Lower lobe of right lung (tissue), 2 donors: Measurements from ENCODE around the gene ZNF10. TPM values are rescaled to one million over a fixed set of nuclear protein-coding genes. Genes with fewer than 3 reads are reported as not detected.
A peak's percentile ranks its signal among the peaks of the same experiment; 100 is the strongest.

Experiments
- ATAC-seq, 2 donors: fragments of 200-7000 bp; cut with Tn5 transposase; one replicate each; pipeline ENCODE4 v1.9.1; 2020 to 2022; ENCODE audit warnings: mild to moderate bottlenecking in 2 of 2, moderate library complexity in 2 of 2
- DNase-seq: peaks from one replicate; pipeline ENCODE4 v3.0.0-alpha.2; 2020
- H3K27ac ChIP-seq: fragments of 200-600 bp; one replicate; pipeline ENCODE4 v1.8.0; 2022
- H3K27me3 ChIP-seq: fragments of 200-600 bp; one replicate; pipeline ENCODE4 v1.8.0; 2022; ENCODE audit warnings: low read depth
- H3K36me3 ChIP-seq: fragments of 200-600 bp; one replicate; pipeline ENCODE4 v1.8.0; 2022; ENCODE audit warnings: mild to moderate bottlenecking
- H3K4me1 ChIP-seq: fragments of 200-600 bp; one replicate; pipeline ENCODE4 v1.8.0; 2022
- H3K4me3 ChIP-seq: fragments of 200-600 bp; one replicate; pipeline ENCODE4 v1.8.0; 2022; ENCODE audit warnings: mild to moderate bottlenecking
- H3K9me3 ChIP-seq: fragments of 200-600 bp; one replicate; pipeline ENCODE4 v1.8.0; 2022
- CTCF ChIP-seq: fragments of 200-600 bp; IDR thresholded peaks from one replicate; pipeline ENCODE4 v1.8.0; 2022; ENCODE audit warnings: antibody characterized with exemption, mild to moderate bottlenecking
- intact Hi-C: fragments of 100-400 bp; cut with DNase I; formaldehyde crosslinking; loops from one replicate; pipeline ENCODE4 v1.11.0; 2022
- total RNA-seq: library from RNA; stranded (reverse); fragmentation: NEBNext Ultra II Directional; extraction: Animal tissue kit (Norgen Biotek cat#: 25700); gene quantifications from one replicate; pipeline ENCODE4 v1.2.1, GENCODE V29; 2021
- donor health status: DM: no; HTN: yes; CAD: no; lungs with severe emphysema.

The ZNF10 gene
- total RNA-seq, 1 donor from 2014 or later, result 7.7 TPM

GRCh38 chr12:133107121-133107520, 23.3 kb upstream of the ZNF10 start:
- TF ChIP-seq CTCF, result no peak
- peaks cover 36% of the 10 kb centered on the region for H3K36me3 ChIP-seq
- intact Hi-C loops, result no loop called here
- no peak for DNase-seq
- H3K4me1 ChIP-seq, result no peaks in the 10 kb centered on the region
- no peak overlapping the region for H3K27ac ChIP-seq
- peaks cover 100% of the 10 kb centered on the region for H3K9me3 ChIP-seq
- H3K4me3 ChIP-seq, result no peak overlapping the region
- no peak for ATAC-seq
- no peaks in the 10 kb centered on the region for H3K27me3 ChIP-seq

GRCh38 chr12:133108150-133108549, 22.3 kb upstream of the ZNF10 start:
- H3K27ac ChIP-seq, result no peak overlapping the region
- ATAC-seq, result no peak
- H3K4me3 ChIP-seq, result no peak overlapping the region
- DNase-seq, result no peak
- H3K36me3 ChIP-seq, result peaks cover 27% of the 10 kb centered on the region
- no peaks in the 10 kb centered on the region for H3K27me3 ChIP-seq
- peaks cover 100% of the 10 kb centered on the region for H3K9me3 ChIP-seq
- H3K4me1 ChIP-seq, result no peaks in the 10 kb centered on the region
- intact Hi-C loops, result no loop called here
- no peak for TF ChIP-seq CTCF

- ATAC-seq (no peak), DNase-seq (no peak)
- H3K9me3 ChIP-seq, result peaks cover 100% of the 10 kb centered on the region
- no peak overlapping the region for H3K4me3 ChIP-seq
- intact Hi-C loops, result no loop called here
- H3K4me1 ChIP-seq, result no peaks in the 10 kb centered on the region
- H3K27ac ChIP-seq, result no peak overlapping the region
- TF ChIP-seq CTCF, result no peak
- H3K36me3 ChIP-seq, result peaks cover 5% of the 10 kb centered on the region
- no peaks in the 10 kb centered on the region for H3K27me3 ChIP-seq
These were observed 9.8 kb upstream of the ZNF10 start for GRCh38 chr12:133120385-133121191.

GRCh38 chr12:133124674-133125073, 5.8 kb upstream of the ZNF10 start:
- Histone ChIP-seq H3K27ac (no peak overlapping the region), H3K36me3 (peaks cover 5% of the 10 kb centered on the region), H3K4me3 (no peak overlapping the region), H3K9me3 (peaks cover 92% of the 10 kb centered on the region), H3K27me3 (no peaks in the 10 kb centered on the region), H3K4me1 (peaks cover 8% of the 10 kb centered on the region)
- no peak for TF ChIP-seq CTCF
- DNase-seq, result no peak
- ATAC-seq, result no peak
- intact Hi-C loops, result no loop called here

GRCh38 chr12:133129368-133130037, 924 bp upstream of the ZNF10 start:
- Histone ChIP-seq H3K9me3 (peaks cover 66% of the 10 kb centered on the region), H3K4me1 (peaks cover 16% of the 10 kb centered on the region), H3K27me3 (no peaks in the 10 kb centered on the region), H3K27ac (peak overlapping the region; percentile 97), H3K36me3 (no peaks in the 10 kb centered on the region), H3K4me3 (peak overlapping the region; percentile 87)
- no peak for TF ChIP-seq CTCF
- intact Hi-C loops, result no loop called here
- ATAC-seq, result peak in 1 of 2 donors; percentile 48
- DNase-seq, result no peak
